Hematopoietic multipotent progenitor cell treated with erythropoietin and hydrocortisone succinate and interleukin-3 and kit ligand, for 4 days (in vitro differentiated cells): ENCODE measurements around the gene SHC1.

Experiments
- DNase-seq: peaks from one replicate; pipeline ENCODE4 v3.0.0-alpha.2; 2015

SHC1 gene, protein sequence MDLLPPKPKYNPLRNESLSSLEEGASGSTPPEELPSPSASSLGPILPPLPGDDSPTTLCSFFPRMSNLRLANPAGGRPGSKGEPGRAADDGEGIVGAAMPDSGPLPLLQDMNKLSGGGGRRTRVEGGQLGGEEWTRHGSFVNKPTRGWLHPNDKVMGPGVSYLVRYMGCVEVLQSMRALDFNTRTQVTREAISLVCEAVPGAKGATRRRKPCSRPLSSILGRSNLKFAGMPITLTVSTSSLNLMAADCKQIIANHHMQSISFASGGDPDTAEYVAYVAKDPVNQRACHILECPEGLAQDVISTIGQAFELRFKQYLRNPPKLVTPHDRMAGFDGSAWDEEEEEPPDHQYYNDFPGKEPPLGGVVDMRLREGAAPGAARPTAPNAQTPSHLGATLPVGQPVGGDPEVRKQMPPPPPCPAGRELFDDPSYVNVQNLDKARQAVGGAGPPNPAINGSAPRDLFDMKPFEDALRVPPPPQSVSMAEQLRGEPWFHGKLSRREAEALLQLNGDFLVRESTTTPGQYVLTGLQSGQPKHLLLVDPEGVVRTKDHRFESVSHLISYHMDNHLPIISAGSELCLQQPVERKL

GRCh38 chr1:154970631-154971340 lies at the start of gene SHC1:
Gene SHC1, minus strand, starts transcription at chr1:154970747. Its CDS starts 221 bp downstream, at chr1:154970526.
- DNase-seq, result peak; percentile 95

- DNase-seq, result no peak
These were observed 49.1 kb upstream of the SHC1 start for GRCh38 chr1:155019377-155020245.

DNA sequence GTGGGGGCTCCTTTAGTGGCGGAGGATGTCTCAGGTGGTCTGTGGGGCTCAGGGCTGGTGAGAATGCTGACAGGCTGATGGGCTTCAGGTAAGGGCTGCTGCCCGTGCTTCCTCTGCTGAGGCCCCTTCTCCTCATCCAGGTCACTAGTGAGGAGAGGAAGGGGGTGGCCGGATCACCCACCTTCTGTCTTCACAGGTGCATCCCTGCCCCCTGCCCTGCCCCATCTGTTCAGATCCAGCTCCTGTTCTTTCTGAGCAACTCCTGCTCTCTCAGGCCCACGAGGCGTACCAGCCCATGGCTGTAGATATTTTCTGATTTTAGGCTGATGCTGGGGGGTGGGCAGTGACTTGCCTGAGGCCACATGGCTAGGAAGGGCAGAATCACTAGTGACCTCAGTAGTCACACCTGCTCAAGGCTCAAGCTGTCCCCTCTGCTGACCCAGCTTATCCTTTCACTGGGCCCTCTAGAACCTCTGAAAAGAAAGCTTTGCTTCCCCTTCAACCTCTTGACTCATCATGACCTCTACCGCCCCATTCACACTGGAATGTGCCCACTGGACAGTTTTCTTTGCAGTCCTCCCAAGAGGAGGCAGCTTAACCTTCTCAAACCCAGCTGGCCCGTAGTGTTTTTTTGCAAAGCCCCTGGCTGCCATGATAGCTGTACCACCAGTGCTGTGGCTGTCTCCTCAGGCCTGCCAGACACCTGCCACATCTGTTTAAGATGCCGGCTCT lies 48.2 kb upstream of the SHC1 start:
- no peak for DNase-seq

DNA sequence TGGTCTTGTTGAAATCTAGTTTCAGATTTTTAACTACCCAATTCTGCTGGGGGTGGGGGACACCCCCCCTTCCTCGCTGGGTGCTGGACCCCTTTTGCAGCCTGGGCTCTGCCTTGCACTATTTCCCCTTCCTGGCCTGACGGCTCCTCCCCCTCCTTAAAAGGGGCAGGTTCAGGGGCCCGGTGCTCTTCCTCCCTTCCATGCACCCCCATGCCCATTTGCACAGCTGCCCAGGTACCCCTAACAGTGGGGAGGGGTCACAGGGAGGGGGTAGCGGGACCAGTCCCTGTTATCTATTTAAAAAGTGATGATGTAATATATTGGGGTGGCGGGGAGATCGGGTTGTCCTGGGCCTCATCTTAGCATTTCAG lies 47.4 kb upstream of the SHC1 start:
- no peak for DNase-seq

GRCh38 chr1:155017041-155017945 lies 46.7 kb upstream of the SHC1 start:
- peak; percentile 94 for DNase-seq

DNA sequence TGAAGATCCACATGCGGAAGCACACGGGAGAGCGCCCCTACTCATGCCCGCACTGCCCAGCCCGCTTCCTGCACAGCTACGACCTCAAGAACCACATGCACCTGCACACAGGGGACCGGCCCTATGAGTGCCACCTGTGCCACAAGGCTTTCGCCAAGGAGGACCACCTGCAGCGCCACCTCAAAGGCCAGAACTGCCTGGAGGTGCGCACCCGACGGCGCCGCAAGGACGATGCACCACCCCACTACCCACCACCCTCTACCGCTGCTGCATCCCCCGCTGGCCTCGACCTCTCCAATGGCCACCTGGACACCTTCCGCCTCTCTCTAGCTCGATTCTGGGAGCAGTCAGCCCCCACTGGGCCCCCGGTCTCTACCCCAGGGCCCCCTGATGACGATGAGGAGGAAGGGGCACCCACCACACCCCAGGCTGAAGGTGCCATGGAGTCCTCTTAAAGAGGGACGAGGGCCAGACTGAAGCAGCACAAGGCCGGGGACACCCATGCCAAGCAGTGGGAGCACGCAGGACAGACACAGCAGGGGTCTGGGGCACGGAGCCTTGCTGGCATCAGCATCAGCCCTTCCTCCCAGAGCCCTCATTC lies 45.8 kb upstream of the SHC1 start:
- DNase-seq, result no peak

- DNase-seq, result no peak
These were observed 45.1 kb upstream of the SHC1 start for GRCh38 chr1:155015527-155016230.

DNA sequence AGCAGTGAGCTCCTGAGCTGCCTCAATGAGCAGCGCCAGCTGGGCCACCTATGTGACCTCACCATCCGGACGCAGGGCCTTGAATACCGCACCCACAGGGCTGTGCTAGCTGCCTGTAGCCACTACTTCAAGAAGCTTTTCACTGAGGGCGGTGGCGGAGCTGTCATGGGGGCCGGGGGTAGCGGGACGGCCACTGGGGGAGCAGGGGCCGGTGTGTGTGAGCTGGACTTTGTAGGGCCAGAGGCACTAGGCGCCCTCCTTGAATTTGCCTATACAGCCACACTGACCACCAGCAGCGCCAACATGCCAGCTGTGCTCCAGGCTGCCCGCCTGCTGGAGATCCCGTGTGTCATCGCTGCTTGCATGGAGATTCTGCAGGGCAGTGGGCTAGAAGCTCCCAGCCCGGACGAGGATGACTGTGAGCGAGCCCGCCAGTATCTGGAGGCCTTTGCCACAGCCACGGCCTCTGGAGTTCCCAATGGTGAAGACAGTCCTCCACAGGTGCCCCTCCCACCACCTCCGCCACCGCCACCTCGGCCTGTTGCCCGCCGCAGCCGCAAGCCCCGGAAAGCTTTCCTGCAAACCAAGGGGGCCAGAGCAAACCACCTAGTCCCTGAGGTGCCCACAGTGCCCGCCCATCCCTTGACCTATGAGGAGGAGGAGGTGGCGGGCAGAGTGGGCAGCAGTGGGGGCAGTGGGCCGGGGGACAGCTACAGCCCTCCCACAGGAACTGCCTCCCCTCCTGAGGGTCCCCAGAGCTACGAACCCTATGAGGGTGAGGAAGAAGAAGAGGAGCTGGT lies 44.4 kb upstream of the SHC1 start:
- no peak for DNase-seq

DNA sequence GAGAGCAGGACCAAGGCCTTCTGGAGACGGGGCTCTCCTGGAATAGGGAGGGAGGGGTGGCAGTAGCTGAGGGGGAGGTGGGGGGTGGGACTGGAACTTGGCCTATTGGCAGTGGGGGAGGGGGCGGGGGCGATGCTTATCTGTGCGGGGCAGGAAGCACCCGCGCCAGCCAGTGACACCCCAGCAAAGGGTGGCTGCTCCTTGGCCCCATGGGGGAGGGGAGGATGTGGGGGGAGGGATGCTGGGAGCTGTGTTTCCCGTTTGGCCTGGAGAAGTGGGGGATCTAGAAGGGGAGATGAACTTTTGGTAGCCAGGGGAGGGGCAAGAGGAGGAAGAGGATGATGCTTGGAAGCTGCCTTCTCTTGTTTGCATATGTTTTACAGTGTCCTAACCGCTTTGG lies 43.1 kb upstream of the SHC1 start:
- peak; percentile 76 for DNase-seq

- peak; percentile 48 for DNase-seq
These were observed 42.4 kb upstream of the SHC1 start for GRCh38 chr1:155012776-155013602.

GRCh38 chr1:155012026-155012546 lies 41.5 kb upstream of the SHC1 start:
- peak; percentile 92 for DNase-seq

GRCh38 chr1:155011437-155012025 lies 41.0 kb upstream of the SHC1 start:
- no peak for DNase-seq

GRCh38 chr1:155011004-155011416 lies 40.5 kb upstream of the SHC1 start:
- no peak for DNase-seq

- DNase-seq, result peak; percentile 44
These were observed 39.8 kb upstream of the SHC1 start for GRCh38 chr1:155010211-155010918.

- DNase-seq, result no peak
These were observed 39.2 kb upstream of the SHC1 start for GRCh38 chr1:155009742-155010141.

GRCh38 chr1:155009221-155009711 lies 38.7 kb upstream of the SHC1 start:
- DNase-seq, result no peak
